Ovary (tissue), 9 donors: Measurements from ENCODE around the gene PTGES2. TPM values are rescaled to one million over a fixed set of nuclear protein-coding genes. Genes with fewer than 3 reads are reported as not detected.

Experiments
- DNase-seq, 5 donors: peaks; one replicate each; pipeline ENCODE4 v3.0.0-alpha.2; 2019 to 2020
- H3K27ac ChIP-seq, 2 donors: fragments of 200-600 bp; one replicate each; pipeline versions ENCODE4 v1.5.1 to v1.8.0; 2019 to 2022
- H3K27me3 ChIP-seq: fragments of 200-600 bp; one replicate; pipeline ENCODE4 v1.8.0; 2022
- H3K36me3 ChIP-seq: fragments of 200-600 bp; sonication (generic); one replicate; pipeline ENCODE4 v1.5.1; 2019
- H3K4me1 ChIP-seq: one replicate; pipeline ENCODE4 v1.8.1; 2013; ENCODE audit warnings: mild to moderate bottlenecking, moderate library complexity; ENCODE audit not compliant: insufficient read depth
- H3K4me3 ChIP-seq: fragments of 200-600 bp; sonication (generic); one replicate; pipeline ENCODE4 v1.5.1; 2017
- H3K9me3 ChIP-seq, 2 donors: fragments of 200-600 bp in 1 of 2; sonication (generic) in 1 of 2; one replicate each; pipeline versions ENCODE4 v1.5.1 to v1.8.1; 2013 to 2019; ENCODE audit warnings: mild to moderate bottlenecking in 1 of 2, moderate library complexity in 1 of 2
- EP300 ChIP-seq: sonication (generic); formaldehyde crosslinking; IDR thresholded peaks from one replicate; pipeline ENCODE4 v1.6.1; 2017; ENCODE audit warnings: antibody characterized with exemption
- POLR2A ChIP-seq: fragments of 450-650 bp; IDR thresholded peaks from one replicate; pipeline ENCODE4 v1.6.1; 2017; ENCODE audit warnings: antibody characterized with exemption, mild to moderate bottlenecking, moderate library complexity
- WGBS, 3 donors: extraction: QIAGEN DNeasy Blood & Tissue Kit in 1 of 3; methylation state at CpG; one replicate each; pipeline versions ENCODE4 v1.1.5 to v1.1.7; 2013 to 2017; 5-methylcytosine and 5-hydroxymethylcytosine counted together
- intact Hi-C, 4 donors: fragments of 100-400 bp; cut with DNase I; formaldehyde crosslinking; loops; one replicate each; pipeline versions ENCODE4 v1.11.0 to v1.15.1; 2022 to 2023
- polyA plus RNA-seq, 2 donors: library from polyadenylated mRNA; stranded (reverse); fragments of 200-250 nt in 1 of 2; fragments of 350-450 nt in 1 of 2; fragmentation: Illumina TruSeq in 1 of 2; extraction: RNeasy Lipid Tissue Mini Kit (QIAGEN cat#74804) in 1 of 2; gene quantifications; one replicate each; pipeline ENCODE4 v1.2.3, GENCODE V29; 2013 to 2014
- total RNA-seq, 7 donors: library from RNA; depleted of rRNA in 2 of 7; stranded (reverse); fragments of >200 nt in 2 of 7; fragmentation: NEBNext Ultra II Directional in 3 of 7; extraction: Animal tissue kit (Norgen Biotek cat#: 25700) in 3 of 7; gene quantifications; one replicate each; pipeline versions ENCODE4 v1.1.0 to v1.2.4, GENCODE V29; 2016 to 2023
- TF ChIP-seq, protein P1 (sequence below), 3 donors: fragments of 450-650 bp in 2 of 3; fragments of 200-600 bp in 1 of 3; IDR thresholded peaks; one replicate each; pipeline versions ENCODE4 v1.5.1 to v1.8.0; 2016 to 2022; ENCODE audit warnings: antibody characterized with exemption in 3 of 3, mild to moderate bottlenecking in 1 of 3
- donor health status: DM: no; HTN: no; CAD: no; lungs with moderate emphysema.
- donor health status: DM: no; HTN: no; CAD: no.
- donor health status: Bipolar disorder and iron deficiency.
- donor health status: DM: yes; HTN: yes; CAD: no.
- donor health status: DM: no; HTN: no; CAD: no.
- donor health status: DM: yes; HTN: yes; CAD: no.

Gene PTGES2
- total and polyA plus RNA-seq, 9 donors = 19.6 to 69.5 (median 59.0) TPM

DNA sequence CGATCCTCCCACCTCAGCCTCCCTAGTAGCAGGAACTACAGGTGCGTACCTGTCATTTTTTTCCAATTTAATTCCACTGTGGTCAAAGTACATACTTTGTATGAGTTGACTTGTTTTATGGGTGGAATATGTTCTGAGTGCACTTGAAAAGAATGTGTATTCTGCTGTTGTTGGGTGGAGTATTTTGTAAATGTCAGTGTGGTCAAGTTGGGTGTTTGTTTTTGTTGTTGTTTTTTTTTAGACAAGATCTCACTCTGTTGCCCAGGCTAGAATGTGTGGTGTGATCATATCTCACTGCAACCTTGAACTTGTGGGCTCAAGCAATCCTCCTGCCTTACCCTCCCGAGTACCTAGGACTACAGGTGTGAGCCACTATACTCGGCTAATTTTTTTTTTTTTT lies 41.6 kb downstream of the PTGES2 start:
- Histone ChIP-seq H3K27me3 (no peaks in the 10 kb centered on the region), H3K9me3 (no peaks in the 10 kb centered on the region), H3K4me3 (no peak overlapping the region), H3K36me3 (no peaks in the 10 kb centered on the region), H3K4me1 (peaks cover 27% of the 10 kb centered on the region), H3K27ac (no peak overlapping the region)
- no peak for DNase-seq
- intact Hi-C loops = no loop called here
- no peak for TF ChIP-seq POLR2A
- TF ChIP-seq, protein P1, sequence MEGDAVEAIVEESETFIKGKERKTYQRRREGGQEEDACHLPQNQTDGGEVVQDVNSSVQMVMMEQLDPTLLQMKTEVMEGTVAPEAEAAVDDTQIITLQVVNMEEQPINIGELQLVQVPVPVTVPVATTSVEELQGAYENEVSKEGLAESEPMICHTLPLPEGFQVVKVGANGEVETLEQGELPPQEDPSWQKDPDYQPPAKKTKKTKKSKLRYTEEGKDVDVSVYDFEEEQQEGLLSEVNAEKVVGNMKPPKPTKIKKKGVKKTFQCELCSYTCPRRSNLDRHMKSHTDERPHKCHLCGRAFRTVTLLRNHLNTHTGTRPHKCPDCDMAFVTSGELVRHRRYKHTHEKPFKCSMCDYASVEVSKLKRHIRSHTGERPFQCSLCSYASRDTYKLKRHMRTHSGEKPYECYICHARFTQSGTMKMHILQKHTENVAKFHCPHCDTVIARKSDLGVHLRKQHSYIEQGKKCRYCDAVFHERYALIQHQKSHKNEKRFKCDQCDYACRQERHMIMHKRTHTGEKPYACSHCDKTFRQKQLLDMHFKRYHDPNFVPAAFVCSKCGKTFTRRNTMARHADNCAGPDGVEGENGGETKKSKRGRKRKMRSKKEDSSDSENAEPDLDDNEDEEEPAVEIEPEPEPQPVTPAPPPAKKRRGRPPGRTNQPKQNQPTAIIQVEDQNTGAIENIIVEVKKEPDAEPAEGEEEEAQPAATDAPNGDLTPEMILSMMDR (IDR thresholded peaks at IDR 0.05) = no peak
- TF ChIP-seq EP300 = no peak
- WGBS, 3 donors = 69 to 78% (median 73%) methylated on average over 4 of the region's 4 CpGs

DNA sequence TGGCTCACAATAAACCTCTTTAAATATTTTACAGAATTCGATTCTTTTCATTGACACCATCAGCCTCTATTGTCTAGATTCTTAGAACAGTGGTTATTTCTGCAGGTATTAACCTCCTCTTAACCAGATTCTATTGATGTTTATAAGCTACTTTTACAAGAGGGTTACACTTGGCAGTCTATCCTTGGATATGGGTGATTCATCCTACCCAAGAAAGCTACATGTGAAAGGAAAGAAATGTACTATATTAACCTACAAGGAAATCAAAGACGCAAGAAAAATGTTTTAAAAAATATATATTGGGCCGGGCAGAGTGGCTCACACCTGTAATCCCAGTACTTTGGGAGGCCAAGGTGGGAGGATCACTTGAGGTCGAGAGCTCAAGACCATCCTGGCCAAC lies 42.8 kb downstream of the PTGES2 start:
- WGBS, 3 donors = 77 to 83% (median 81%) methylated on average over 4 of the region's 4 CpGs
- Histone ChIP-seq H3K4me3 (no peak overlapping the region), H3K9me3 (no peaks in the 10 kb centered on the region), H3K27me3 (no peaks in the 10 kb centered on the region), H3K4me1 (peaks cover 29% of the 10 kb centered on the region), H3K36me3 (no peaks in the 10 kb centered on the region), H3K27ac (no peak overlapping the region)
- intact Hi-C loops = no loop called here
- no peak for DNase-seq
- TF ChIP-seq EP300 = no peak
- no peak for TF ChIP-seq POLR2A
- TF ChIP-seq, protein P1 (IDR thresholded peaks at IDR 0.05) = no peak

DNA sequence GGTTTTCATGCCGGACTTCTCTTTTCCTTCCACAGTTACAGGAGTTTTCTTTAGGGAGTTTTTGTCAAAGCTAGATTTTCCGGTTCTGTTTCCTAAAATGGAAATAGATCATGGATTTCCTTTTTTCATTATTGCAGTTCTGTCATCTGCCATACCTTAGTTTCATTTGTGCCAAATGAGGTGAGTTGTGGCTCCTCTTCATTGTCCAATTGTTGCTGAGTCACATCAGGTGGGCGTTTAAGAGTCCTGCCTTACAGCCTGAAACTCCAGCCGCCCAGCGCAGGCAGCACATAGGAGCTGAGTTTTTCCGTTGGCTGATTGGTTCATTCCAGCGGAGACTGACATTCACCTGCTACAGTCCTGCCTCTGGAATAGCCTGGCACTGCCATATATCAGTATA lies 45.4 kb downstream of the PTGES2 start:
- H3K27ac ChIP-seq = peak overlapping the region in 1 of 2 donors; percentile 77
- no peak overlapping the region for H3K4me3 ChIP-seq
- WGBS, 3 donors = 24 to 26% (median 26%) methylated on average over 7 of the region's 7 CpGs
- no peak for TF ChIP-seq POLR2A
- no peak for TF ChIP-seq EP300
- TF ChIP-seq, protein P1 (IDR thresholded peaks at IDR 0.05) = no peak
- H3K4me1 ChIP-seq = peaks cover 39% of the 10 kb centered on the region
- intact Hi-C loops = no loop called here
- H3K27me3 ChIP-seq = no peaks in the 10 kb centered on the region
- no peak for DNase-seq
- H3K9me3 ChIP-seq = no peaks in the 10 kb centered on the region
- no peaks in the 10 kb centered on the region for H3K36me3 ChIP-seq

DNA sequence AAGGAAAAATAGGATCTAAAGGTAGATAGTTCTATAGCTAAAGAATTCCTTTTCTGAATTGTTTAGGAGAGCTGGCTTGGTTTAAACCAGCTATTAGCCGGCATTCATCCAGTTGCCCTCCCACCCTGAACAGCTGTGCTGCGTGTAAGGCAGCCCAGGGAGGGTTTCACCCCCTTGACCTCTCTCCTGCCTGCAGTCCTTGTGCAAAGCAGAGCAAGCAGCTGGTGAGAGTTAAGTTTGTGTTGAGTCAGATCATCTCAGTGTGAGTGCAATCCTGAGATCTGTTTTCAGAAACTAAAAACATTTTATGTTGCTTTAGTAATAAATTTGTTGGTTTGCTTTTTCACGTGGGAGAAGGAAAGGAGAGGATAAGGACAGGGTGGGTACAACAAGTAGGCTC lies 46.5 kb downstream of the PTGES2 start:
- intact Hi-C loops = no loop called here
- peaks cover 37% of the 10 kb centered on the region for H3K4me1 ChIP-seq
- peak; percentile 85 to 92 (median 89) for DNase-seq
- H3K27ac ChIP-seq = peak overlapping the region; percentile 25 to 77
- H3K27me3 ChIP-seq = no peaks in the 10 kb centered on the region
- no peaks in the 10 kb centered on the region for H3K9me3 ChIP-seq
- no peak overlapping the region for H3K4me3 ChIP-seq
- 7 to 14% (median 7%) methylated on average over 3 of the region's 3 CpGs for WGBS, 3 donors
- TF ChIP-seq EP300 (no peak), POLR2A (no peak)
- TF ChIP-seq, protein P1 (IDR thresholded peaks at IDR 0.05) = no peak
- no peaks in the 10 kb centered on the region for H3K36me3 ChIP-seq
